Caco-2 (cell line): ENCODE results near the gene ERBB2. TPM values are rescaled to one million over a fixed set of nuclear protein-coding genes. Genes with fewer than 3 reads are reported as not detected.

ENCODE experiments used
- BruUV-seq: library from RNA; stranded (reverse); fragments of 400-500 nt; replicated peaks from 2 replicates; lab custom pipeline; 2021; lab: Mats Ljungman, UMichigan
- CTCF ChIA-PET: fragments of 300-600 bp; sonication (Branson Sonifier 250); formaldehyde crosslinking; loops from one replicate; lab custom pipeline; 2022; ENCODE audit warnings: antibody characterized with exemption; lab: Charles Lee
- POLR2A ChIA-PET: fragments of 300-600 bp; sonication (Branson Sonifier 250); formaldehyde crosslinking; loops from one replicate; lab custom pipeline; 2022; ENCODE audit warnings: antibody characterized with exemption; lab: Charles Lee
- DNase-seq, 2 experiments: peaks; one replicate each; pipeline versions ENCODE4 v3.0.0 to v3.0.0-alpha.2; 2020 to 2022
- H3K27me3 ChIP-seq: replicated peaks from 2 replicates; pipeline ENCODE4 v1.6.0; 2011; ENCODE audit warnings: low read length; ENCODE audit not compliant: control insufficient read depth, insufficient read depth
- H3K36me3 ChIP-seq: 2 replicates; pipeline ENCODE4 v1.5.1; 2011; ENCODE audit warnings: low read length; ENCODE audit not compliant: control insufficient read depth, insufficient read depth
- H3K4me1 ChIP-seq: fragments of 250-450 bp; sonication (Bioruptor Pico); 2 replicates; pipeline ENCODE4 v1.5.1; 2020; ENCODE audit warnings: mild to moderate bottlenecking
- H3K4me3 ChIP-seq: 2 replicates; pipeline ENCODE4 v1.5.1; 2011; ENCODE audit warnings: low read depth, mild to moderate bottlenecking, control low read depth, low read length
- H3K9me3 ChIP-seq: fragments of 250-450 bp; sonication (Bioruptor Pico); 2 replicates; pipeline ENCODE4 v1.5.1; 2020; ENCODE audit warnings: mild to moderate bottlenecking, moderate library complexity
- H3K27ac Mint-ChIP-seq: one replicate; pipeline ENCODE4 v1.8.0; 2022; ENCODE audit warnings: mixed read lengths; ENCODE audit not compliant: unreplicated experiment
- H3K27me3 Mint-ChIP-seq: one replicate; pipeline ENCODE4 v1.8.0; 2022; ENCODE audit warnings: mixed read lengths; ENCODE audit not compliant: insufficient read depth, unreplicated experiment
- H3K36me3 Mint-ChIP-seq: one replicate; pipeline ENCODE4 v1.8.0; 2022; ENCODE audit warnings: mild to moderate bottlenecking, mixed read lengths; ENCODE audit not compliant: insufficient read depth, unreplicated experiment
- H3K4me1 Mint-ChIP-seq: one replicate; pipeline ENCODE4 v1.8.0; 2022; ENCODE audit warnings: low read depth, mixed read lengths; ENCODE audit not compliant: unreplicated experiment
- H3K4me3 Mint-ChIP-seq: one replicate; pipeline ENCODE4 v1.8.0; 2022; ENCODE audit warnings: mild to moderate bottlenecking, moderate library complexity, mixed read lengths; ENCODE audit not compliant: unreplicated experiment
- H3K9me3 Mint-ChIP-seq: one replicate; pipeline ENCODE4 v1.8.0; 2022; ENCODE audit warnings: mixed read lengths; ENCODE audit not compliant: unreplicated experiment
- CTCF ChIP-seq, 2 experiments: fragments of 200-600 bp in 1 of 2; IDR thresholded peaks; 1 replicate in 1 of 2; 2 replicates in 1 of 2; pipeline versions ENCODE4 v1.5.1 to v1.8.0; 2011 to 2022; ENCODE audit warnings: antibody characterized with exemption in 1 of 2, control low read depth in 1 of 2, inconsistent platforms in 1 of 2, low read depth in 1 of 2, low read length in 1 of 2, mild to moderate bottlenecking in 1 of 2, moderate library complexity in 1 of 2; ENCODE audit not compliant: insufficient read depth in 1 of 2, severe bottlenecking in 1 of 2, unreplicated experiment in 1 of 2
- intact Hi-C: fragments of 100-400 bp; cut with micrococcal nuclease; formaldehyde crosslinking; loops from one replicate; pipeline ENCODE4 v1.10.0; 2022; ENCODE audit not compliant: unreplicated experiment
- total RNA-seq: library from RNA; stranded (reverse); gene quantifications from 2 replicates; pipeline ENCODE4 v1.2.3, GENCODE V29; 2022

The ERBB2 gene
- total RNA-seq, 1 experiment from 2014 or later = 121 TPM

- no peaks in the 10 kb centered on the region for H3K36me3 ChIP-seq
These were observed 72.6 kb downstream of the ERBB2 start for GRCh38 chr17:39772415-39772814.

GRCh38 chr17:39772987-39773934, 73.4 kb downstream of the ERBB2 start:
- Histone ChIP-seq H3K4me3 (no peak overlapping the region), H3K4me1 (no peaks in the 10 kb centered on the region), H3K9me3 (no peaks in the 10 kb centered on the region), H3K36me3 (no peaks in the 10 kb centered on the region), H3K27me3 (no peaks in the 10 kb centered on the region)
- no peak overlapping the region for H3K27ac Mint-ChIP-seq
- CTCF ChIA-PET = no interaction called here
- no peak for TF ChIP-seq CTCF (IDR thresholded peaks at IDR 0.05; ENCODE audit: insufficient read depth in 1 of 2, low read depth in 1 of 2, low read length in 1 of 2, severe bottlenecking in 1 of 2, unreplicated experiment in 1 of 2)
- no peaks in the 10 kb centered on the region for H3K36me3 Mint-ChIP-seq
- H3K27me3 Mint-ChIP-seq = no peaks in the 10 kb centered on the region
- H3K9me3 Mint-ChIP-seq = no peaks in the 10 kb centered on the region
- no peak overlapping the region for H3K4me3 Mint-ChIP-seq
- intact Hi-C loops = no loop called here
- POLR2A ChIA-PET = no interaction called here
- no peak for DNase-seq
- no TSS peak for BruUV-seq
- H3K4me1 Mint-ChIP-seq = no peaks in the 10 kb centered on the region

More at GRCh38 chr17:39772415-39772814, 72.6 kb downstream of the ERBB2 start:
- no peak overlapping the region for H3K27ac Mint-ChIP-seq
- H3K9me3 ChIP-seq = no peaks in the 10 kb centered on the region
- no peaks in the 10 kb centered on the region for H3K4me1 Mint-ChIP-seq
- H3K36me3 Mint-ChIP-seq = no peaks in the 10 kb centered on the region
- ChIA-PET CTCF (no interaction called here), POLR2A (no interaction called here)
- no peaks in the 10 kb centered on the region for H3K27me3 ChIP-seq
- no peaks in the 10 kb centered on the region for H3K27me3 Mint-ChIP-seq
- no peak overlapping the region for H3K4me3 Mint-ChIP-seq
- H3K4me3 ChIP-seq = no peak overlapping the region
- no peaks in the 10 kb centered on the region for H3K9me3 Mint-ChIP-seq
- DNase-seq = no peak
- no TSS peak for BruUV-seq
- H3K4me1 ChIP-seq = no peaks in the 10 kb centered on the region
- intact Hi-C loops = no loop called here
- TF ChIP-seq CTCF (IDR thresholded peaks at IDR 0.05; ENCODE audit: insufficient read depth in 1 of 2, low read depth in 1 of 2, low read length in 1 of 2, severe bottlenecking in 1 of 2, unreplicated experiment in 1 of 2) = no peak

GRCh38 chr17:39774047-39774446, 74.2 kb downstream of the ERBB2 start:
- POLR2A ChIA-PET = no interaction called here
- no peak for DNase-seq
- Mint-ChIP-seq H3K27ac (no peak overlapping the region), H3K4me1 (no peaks in the 10 kb centered on the region), H3K27me3 (no peaks in the 10 kb centered on the region), H3K36me3 (no peaks in the 10 kb centered on the region), H3K9me3 (no peaks in the 10 kb centered on the region), H3K4me3 (no peak overlapping the region)
- no peaks in the 10 kb centered on the region for H3K36me3 ChIP-seq
- no peak for TF ChIP-seq CTCF (IDR thresholded peaks at IDR 0.05; ENCODE audit: insufficient read depth in 1 of 2, low read depth in 1 of 2, low read length in 1 of 2, severe bottlenecking in 1 of 2, unreplicated experiment in 1 of 2)
- no peaks in the 10 kb centered on the region for H3K27me3 ChIP-seq
- H3K9me3 ChIP-seq = no peaks in the 10 kb centered on the region
- H3K4me3 ChIP-seq = no peak overlapping the region
- CTCF ChIA-PET = no interaction called here
- BruUV-seq = no TSS peak
- intact Hi-C loops = no loop called here
- H3K4me1 ChIP-seq = no peaks in the 10 kb centered on the region
